Kidney tubule cell (primary cell): ENCODE measurements around the gene GPS1.

Source experiments
- DNase-seq: peaks from one replicate; pipeline ENCODE4 v3.0.0-alpha.2; 2018; ENCODE audit warnings: low spot score

The GPS1 gene

DNA sequence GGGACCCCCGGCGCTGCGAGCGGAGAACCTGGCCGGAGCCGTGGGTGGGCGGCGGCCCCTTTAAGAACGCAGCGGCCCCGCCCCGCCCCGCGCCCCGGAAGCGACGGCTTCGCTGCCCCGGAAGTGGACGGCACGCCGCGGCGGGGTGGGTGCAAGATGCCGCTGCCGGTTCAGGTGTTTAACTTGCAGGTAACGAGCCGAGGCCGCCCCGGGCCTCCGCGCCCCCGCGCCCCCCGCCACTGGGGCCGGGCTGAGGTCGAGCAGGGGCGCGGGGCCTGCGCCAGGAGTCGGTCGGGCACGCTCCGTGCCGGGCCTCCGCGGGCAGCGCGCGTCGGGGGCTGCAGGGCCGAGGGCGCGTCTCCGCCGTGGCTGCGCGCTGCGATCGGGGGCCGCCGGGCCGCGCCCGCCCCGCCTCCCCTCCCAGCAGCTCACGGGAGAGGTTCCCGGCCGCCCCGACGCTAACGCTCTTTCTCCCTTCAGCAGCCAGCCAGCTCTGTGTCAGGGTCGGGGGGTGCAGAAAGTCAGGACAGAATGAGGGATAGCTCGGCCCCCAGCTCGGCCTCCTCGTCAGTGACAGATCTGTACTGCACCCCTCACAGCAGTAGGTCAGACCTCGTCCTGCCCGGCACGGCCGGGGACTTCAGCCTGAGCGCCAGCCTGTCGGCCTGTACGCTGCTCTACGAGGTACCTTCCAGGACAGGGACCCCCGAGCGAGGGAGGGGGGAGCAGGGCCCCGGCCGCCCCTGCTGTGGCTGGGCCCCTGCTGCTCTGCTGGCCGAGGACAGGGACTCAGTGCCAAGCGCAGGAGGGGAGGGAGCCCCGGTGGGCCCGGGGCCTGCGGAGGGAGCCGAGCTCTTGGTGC is at the start of gene GPS1, which contains the start of gene RFNG:
GPS1 (plus strand) TSS at position 123 of the 862 bp plus-strand sequence; CDS start at position 157, 34 bp downstream.
RFNG (minus strand) TSS at position 36 of the 862 bp plus-strand sequence. CDS start 45 bp downstream, outside the sequence.
- peak; percentile 69 for DNase-seq

DNA sequence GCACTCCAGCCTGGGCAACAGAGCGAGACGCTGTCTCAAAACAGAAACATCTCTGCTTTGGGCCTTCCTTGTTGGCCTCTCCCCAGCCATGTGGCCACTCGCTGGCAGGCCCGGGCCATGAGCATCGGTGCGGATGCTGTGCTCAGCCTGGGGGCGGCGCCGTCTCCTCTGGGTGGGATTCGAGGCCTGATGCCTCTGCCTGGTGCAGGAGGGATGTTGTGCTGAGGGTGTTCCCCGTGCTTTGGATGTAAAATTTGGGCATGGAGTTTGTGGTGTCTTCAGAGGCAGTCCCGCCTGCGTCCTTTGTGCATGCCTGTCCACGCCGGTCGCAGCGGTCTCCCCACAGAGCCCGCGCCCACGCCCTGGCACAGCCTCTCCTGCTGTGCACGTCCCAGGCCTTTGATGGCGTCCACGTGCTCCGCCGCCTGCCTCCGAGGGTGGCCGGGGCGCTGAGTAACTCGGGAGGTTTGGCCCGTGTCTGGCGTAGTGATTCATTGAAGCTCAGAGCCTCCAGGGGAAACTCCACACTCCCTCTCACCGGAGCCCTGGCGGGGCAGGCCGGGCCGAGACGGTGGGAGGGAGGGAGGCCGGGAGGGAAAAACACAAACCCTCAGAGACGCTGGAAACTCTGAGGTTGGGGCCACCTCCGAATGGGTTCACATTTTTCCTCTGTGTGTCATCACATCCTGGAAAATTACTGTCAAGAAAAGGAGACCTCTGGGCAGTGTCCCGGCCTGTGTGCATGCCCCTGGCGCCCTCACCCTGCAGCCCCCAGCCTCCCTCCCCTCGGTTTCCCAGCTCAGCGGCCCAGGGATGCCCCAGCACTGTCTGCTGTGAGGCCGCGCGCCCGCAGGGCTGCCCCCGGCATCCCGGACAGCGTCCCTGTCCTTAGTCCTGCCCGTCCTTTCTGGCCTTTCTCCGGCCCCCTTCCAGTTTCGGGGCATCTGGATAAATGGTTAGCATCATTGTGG is 48.0 kb upstream of the GPS1 start:
- DNase-seq = peak; percentile 97

DNA sequence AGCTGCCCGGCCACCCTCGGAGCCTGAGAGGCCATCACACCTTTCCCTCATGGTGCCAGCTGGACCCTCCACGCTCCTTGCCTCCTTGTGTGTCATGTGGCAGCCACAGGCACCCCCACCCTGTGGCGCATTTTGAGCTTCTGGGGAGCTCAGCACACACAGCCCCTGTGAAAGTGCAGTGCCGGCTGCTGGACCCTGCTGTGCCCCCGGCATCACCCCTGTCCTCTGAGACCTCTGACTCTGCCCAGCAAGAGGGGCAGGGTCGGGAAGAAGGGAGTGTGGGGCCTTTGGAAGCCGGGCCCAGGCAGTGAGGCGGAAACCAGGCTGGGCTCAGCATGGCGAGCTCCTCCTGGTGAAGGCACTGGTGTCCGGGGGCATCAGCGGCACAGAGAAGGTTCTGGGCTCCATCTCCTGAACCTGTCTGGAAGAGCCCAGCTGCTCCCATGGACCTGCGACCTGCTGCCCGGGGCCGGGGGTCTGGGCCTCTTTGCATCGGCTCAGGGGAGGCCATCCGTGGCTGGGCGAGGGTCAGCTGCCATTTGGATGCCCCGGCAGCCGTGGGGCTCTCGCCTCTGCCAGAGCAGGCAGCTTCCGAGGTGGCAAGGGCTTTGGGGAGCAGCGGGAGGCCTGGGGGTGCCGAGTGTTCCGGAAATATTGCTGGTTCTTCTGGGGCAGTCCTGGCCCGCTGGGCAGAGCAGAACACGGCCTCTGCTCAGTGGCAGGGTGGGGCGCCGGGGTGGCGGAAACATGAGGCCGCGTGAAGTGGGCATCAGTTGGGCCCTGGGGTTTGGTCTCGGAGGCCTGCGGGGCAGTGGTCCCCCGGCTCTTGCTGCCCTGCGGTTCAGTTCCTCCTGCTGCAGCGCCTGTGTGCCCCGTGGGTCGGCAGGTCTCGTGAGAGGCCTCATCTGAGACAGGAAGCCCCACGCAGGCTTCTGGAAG is 46.9 kb upstream of the GPS1 start:
- no peak for DNase-seq

DNA sequence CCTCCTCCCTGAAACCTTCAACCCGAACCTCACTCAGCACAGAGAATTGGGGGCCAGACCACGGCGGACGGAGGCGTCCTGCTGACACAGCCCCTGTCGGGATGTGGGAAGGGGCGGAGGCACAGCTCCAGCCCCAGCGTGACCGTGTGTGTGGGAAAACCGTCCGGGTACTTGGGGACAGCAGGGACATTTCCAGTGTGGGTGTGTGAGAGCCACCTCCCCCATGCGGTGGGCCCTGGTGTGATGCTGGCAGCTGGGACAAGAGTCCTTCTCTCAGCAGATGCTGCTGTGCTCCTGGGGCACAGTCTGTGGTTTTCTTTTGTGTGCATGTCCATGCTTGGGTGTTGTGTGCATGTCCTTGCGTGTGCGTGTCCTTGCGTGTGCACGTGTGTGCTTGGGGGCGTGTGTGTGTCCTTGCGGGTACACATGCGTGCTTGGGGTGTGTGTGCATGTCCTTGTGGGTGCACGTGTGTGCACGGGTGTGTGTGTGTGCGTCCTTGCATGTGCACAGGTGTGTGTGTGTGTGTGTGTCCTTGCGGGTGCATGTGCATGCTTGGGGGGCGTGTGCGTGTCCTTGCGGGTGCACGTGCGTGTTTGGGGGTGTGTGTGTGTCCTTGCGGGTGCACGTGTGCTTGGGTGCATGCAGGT is 45.9 kb upstream of the GPS1 start:
- no peak for DNase-seq

DNA sequence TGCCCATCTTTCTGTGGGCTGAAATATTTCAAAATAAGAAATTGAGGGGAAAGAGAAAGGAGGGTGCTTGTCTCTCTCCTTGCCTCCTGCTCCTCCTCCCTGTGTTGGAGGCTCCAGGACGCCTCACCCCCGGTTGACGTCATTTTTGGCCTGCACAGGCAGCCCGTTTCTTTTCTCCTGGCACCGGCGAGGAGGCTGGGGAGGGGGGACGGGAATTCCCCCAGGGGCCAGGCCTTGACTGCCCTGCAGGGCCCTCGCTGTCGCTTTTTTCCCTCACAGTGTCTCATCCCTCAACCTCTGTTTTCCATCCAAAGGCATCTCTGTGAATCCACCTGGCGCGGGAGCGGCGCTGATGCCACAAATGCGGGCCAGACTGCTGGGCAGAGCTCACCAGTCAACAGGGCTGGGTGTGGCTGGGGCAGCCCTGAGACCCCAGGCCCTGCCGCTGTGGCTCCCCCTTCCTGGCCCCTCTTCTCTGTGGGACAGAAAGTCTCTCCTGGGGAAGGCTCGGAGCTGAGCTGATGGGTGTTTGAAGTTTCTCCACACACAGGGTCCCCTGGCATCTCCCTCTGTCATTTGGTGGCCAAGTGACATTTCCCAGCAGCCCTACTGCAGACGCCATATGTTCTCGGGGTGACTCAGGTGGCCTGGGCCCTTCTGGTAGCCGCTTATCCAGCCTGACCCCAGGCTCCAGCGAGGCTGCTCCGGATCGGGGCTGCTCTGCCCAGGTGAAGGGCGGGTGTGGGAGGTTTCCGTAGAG is 45.0 kb upstream of the GPS1 start:
- DNase-seq = no peak

DNA sequence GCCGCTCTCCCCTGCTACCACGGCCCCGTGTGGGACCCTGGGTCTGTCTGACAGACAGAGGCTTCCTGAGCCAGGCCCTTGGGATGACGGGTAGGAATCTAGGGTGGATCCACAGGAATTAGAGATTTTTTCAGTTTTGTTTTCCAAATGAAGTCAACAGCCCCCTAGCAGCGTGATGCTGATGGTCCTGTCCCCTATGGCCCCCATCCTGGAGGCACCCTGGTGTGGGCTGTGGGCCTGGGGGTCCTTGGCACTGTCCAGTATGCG is 44.5 kb upstream of the GPS1 start:
- no peak for DNase-seq

DNA sequence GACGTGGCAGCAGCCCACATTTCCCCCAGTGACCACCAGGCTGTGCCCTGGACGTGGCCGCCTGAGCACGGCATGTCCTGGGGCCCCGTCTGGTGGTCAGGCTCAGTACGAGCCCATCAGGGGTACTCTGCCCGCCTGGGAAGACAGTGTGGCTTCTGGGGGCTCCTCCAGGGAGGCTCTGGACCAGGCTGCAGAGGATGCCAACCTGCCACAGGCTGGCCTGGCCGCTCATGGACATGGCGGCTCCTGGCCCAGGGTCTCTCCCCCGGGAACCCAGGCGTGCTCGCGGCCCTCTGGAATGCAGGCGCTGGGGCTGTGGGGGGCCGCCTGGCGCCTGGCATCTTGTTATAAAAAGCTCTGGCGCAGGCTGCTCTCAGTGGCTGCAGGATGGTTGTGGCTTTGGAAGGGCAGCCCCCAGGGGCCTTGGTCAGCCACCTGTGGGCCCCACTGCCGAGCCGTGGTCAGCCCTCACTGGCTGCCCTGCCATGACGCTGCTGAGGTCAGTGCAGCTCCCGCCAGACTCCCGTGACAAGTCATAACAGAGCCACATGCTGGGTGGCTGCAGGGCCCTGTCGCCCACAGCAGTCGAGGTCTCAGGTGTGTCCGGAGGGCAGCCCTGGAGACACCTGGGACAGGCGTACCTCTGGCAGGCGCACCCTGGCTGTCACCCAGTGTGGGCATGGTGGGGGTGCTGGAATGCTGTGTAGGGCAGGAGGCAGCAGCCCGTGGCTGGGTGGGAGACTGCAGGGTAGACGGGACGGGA is 44.0 kb upstream of the GPS1 start:
- DNase-seq = no peak

DNA sequence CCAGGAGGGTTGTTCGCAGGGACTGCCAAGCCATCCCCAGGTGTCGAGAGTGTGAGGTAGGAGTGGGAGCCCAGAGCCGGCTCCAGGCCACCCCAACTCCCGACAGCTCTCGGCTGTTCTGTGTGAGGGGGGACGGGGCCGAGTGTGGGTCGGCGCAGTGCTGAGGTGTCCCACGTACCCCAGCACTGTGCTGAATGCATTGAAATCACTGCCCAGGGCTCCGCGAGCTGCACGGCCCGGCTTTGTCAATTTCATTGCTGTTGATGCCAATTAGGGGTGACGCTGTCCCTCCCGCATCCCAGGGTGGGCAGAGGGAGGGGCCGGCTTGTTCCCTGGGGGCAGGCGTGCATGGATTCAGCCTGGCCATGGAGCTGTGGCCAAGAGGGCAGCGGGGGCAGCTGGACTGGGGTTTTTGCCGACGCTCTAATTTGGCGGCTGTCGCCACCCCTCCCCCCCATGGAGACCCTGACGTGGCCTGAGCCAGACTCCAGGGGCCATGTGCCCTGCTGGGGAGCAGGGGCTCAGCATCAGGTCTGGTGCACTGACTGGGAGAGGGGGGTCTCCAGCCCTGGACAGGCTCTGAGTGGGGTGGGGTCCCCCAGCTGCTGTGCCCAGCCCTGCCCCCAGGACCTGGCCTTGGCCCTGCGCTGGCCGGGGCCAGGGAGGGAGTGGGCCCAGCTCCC is 43.3 kb upstream of the GPS1 start:
- no peak for DNase-seq

DNA sequence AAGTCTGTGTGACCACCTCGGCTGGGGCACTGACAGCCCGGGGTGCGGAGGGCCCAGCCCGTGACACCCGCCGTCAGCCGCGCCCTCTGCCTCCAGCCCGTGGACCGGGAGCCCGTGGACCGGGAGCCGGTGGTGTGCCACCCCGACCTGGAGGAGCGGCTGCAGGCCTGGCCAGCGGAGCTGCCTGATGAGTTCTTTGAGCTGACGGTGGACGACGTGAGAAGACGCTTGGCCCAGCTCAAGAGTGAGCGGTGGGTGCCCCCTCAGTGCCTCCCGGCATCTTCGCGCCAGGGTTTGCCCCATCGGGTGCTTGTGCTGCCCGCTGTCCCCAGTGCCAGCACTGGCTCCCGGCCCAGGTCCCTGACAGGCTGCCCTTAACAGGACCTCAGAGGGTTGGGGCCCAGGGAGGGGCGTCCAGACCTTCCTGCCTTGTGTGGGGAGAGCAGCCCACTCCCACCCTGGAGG is 42.7 kb upstream of the GPS1 start:
- DNase-seq = no peak

DNA sequence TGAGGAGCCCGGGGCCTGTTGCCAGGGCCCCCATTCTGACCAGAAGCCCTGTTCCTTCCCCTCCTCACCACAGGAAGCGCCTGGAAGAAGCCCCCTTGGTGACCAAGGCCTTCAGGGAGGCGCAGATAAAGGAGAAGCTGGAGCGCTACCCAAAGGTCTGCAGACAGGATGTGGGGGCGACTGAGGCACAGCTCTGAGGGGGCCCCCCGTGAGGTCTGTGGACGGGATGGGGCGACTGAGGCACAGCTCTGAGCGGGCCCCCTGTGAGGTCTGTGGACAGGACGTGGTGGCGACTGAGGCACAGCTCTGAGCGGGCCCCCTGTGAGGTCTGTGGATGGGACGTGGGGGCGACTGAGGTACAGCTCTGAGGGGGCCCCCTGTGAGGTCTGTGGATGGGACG is 42.3 kb upstream of the GPS1 start:
- DNase-seq = no peak

DNA sequence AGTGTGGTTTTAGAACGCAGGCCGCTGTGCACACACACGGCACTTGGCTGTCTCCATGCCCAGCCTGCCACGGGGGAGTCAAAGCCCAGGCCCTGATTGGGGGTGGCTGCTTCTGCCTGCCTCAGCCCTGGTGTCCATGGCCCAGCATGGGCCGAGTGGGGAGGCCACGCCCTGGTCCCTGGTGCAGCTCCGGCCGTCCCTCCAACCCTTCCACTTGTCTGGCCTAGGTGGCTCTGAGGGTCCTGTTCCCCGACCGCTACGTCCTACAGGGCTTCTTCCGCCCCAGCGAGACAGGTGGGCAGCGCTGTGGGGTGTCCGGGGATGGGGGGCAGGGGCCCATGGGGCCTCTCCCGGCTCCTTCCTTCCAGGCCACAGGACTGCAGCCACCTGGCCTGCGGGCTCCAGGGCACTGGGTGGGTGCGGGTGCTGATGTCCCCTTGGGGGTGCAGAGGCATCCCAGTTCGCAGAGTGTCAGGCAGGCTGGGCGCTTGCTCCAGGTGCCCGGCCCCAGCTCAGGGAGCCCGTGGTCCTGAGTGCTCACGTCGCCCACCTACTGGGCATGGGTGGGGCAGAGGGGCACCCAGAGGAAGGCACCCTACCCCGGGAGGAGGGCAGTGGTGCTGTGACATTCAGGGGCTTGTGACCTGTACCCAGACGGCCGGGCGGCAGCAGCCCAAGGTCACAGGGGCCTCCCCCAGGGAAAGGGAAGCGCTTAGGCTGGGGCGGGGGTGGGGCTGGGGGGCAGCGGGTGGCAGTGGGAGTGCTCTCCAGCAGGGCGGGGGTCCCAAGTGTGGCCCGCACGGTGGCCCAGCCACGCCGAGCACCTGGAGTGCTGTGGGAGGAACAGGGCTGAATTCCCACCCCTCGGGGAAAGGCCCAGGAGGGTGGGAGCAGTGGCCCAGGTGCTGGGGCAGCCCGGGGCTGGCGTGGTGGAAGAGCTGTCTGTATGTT is 40.8 kb upstream of the GPS1 start:
- no peak for DNase-seq

DNA sequence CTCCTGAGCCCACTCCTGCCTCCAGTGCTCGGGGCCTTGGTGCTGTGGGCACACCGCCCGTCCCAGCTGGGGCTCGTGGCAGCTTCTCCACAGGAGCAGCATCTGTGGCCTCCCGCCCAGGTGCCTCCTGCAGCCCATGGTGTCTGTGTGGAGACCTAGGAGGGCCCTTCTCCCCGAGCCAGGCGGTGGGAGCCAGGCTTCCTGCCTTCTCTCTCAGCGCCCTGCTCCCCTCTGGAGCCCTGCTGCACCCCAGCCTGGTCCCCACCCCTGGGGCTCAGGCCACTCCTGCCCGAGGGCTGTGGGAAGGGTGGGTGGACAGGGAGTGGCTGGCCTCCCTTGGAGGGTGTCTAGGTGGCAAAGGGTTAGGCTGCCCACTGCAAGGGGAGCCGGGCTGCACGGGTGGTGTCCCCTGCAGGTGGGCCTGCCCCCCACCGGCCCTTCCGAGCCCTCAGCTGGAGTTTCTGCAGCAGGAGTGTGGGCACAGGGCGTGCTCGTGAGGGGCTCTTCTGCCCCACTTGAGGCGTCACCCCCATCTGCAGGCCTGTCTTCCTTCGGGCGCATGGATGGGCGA is 40.0 kb upstream of the GPS1 start:
- DNase-seq = no peak

DNA sequence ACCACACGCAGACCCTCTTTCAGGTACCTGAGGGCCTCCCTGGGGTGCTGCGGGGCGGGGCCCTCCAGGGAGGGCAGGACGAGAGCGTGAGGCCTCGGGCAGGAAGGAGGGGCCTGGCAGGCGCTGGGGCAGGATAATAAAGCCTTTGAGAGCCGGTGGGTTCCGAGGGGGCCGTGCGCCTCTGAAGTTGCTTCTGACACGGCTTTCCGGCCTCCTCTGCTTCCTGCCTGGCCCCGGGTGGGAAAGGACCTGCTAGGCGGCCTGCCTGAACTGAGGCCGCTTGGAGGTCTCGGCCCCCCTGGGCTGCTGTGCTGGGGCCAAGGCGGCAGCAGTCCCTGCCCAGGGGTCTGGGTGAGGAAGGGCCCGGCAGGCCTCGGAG is 39.4 kb upstream of the GPS1 start:
- DNase-seq = no peak

DNA sequence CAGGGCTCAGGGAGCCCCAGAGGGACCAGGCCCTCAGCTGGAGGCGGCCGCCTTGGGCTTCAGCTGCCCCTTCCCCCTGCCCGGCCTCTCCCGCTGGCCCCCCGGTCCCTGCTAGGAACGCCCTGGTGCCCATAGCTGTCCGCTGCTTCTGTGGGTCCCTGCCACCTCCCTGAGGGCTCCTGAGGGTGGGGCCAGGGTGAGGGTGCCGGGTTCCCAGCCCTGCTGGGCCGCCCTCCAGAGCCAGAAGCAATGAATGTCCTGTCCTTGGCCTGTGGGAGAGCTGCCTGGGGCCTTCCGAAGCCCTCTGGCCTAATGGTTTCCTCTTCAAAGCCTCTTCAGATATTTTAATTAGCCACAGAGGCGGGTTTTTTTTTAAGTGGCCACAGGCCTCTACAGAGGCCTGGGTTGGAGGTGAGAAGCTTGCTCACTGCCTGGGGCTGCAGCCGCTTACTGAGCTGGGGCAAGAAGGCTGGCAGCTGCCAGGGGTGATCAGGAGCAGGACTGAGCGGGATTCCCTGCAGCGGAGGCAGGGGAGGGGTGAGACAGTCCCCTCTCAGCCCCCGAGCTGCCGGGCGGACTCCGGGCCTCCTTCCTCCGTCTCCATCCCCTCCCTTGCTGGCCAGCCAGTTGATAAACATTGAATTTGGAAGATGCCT is 38.9 kb upstream of the GPS1 start:
- no peak for DNase-seq

DNA sequence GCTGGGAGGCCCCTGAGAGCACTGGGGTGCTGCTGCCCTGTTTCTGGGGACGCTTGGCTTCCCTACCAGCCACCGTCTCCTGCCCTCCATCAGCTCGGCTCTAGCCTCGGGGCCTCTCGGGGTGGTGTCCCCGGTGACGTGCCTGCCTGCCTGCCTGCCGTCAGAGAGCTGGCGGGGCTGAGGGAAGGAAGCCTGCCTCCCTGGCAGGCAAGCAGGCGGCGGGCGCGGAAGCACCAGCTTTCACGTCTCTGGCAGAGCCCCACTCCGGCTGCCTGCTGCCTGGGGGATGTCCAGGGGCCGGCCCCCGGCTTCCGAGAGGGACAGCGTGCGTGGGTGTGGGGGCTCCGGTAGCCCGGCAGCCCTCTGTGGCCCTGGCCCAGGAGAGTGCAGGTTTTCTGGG is 38.4 kb upstream of the GPS1 start:
- DNase-seq = no peak

DNA sequence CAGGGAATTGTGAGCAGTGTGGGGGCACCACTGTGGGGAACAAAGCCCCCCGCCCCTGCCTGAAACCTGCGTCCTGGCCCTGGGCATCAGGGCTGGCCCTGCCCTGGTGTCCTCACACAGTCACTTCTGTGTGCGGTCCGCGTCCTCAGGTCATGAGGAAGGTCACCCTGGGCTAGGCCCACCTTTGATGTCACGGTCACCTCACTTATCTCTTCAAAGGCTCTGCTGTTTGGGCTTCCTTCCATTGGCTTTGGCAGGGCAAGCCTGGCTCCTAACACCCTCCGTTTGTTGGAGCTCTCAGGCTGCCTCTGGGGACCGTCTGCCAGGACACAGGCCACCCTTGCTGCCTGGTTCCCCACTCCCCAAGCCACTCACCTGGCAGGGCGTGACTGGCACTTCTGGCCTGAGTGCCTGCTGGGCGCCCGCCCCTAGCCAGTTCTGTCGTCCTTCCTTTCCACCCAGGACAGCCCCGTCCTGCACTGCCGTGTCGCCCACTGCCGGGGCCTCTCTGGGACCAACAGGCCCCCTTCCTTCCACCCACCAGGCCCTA is 37.9 kb upstream of the GPS1 start:
- no peak for DNase-seq

DNA sequence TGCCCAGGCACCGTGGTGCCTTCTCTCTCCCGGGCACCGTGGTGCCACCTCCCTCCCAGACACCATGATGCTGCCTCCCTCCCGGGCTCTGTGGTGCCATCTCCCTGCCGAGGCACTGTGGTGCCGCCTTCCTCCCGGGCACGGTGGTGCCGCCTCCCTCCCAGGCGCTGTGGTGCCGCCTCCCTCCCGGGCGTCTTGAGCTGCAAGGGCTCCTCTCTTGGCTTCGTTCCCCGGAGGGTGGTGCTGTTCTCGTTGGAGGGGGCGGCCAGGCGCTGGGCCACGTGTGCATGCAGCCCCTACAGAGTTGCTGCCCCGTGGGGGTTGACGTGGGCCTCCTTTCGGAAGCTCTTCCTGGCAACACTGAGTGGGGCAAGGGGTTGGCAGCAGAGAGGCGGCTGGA is 37.3 kb upstream of the GPS1 start:
- DNase-seq = no peak
